Measurements from ENCODE around the gene FLNB. TPM values are rescaled to one million over a fixed set of nuclear protein-coding genes. Genes with fewer than 3 reads are reported as not detected.

FLNB gene
- total and polyA plus RNA-seq, 2 of the 4 experiments (the other 2 are of a cell fraction) = 78.0 to 136 TPM

GRCh38 chr3:57992452-57993213 is 15.6 kb upstream of the FLNB start:
- H2BK20ac ChIP-seq (ENCODE audit: low read depth, low read length) = no peak overlapping the region; the same call in 1 of the 2 replicates
- no peaks in the 10 kb centered on the region for H3K36me3 ChIP-seq (ENCODE audit: control insufficient read depth, insufficient read depth, low read length)
- ATAC-seq (ENCODE audit: low read depth) = no peak; the same call in 1 of the 2 replicates
- H2AK9ac ChIP-seq (replicated peaks; ENCODE audit: low read depth, low read length, poor library complexity) = peak overlapping the region; percentile 5
- dilution Hi-C loops (cut with HindIII; ENCODE audit: low sequenced_read_pairs, unreplicated experiment) = no loop called here
- no peaks in the 10 kb centered on the region for H3K27me3 ChIP-seq (ENCODE audit: control insufficient read depth, insufficient read depth, low read length)
- H3K9ac ChIP-seq (ENCODE audit: low read depth, low read length) = no peak overlapping the region
- H3K56ac ChIP-seq (ENCODE audit: extremely low read depth, insufficient read depth, low read length) = no peak overlapping the region
- no peak overlapping the region for H3K27ac ChIP-seq (ENCODE audit: insufficient read depth, low read length)
- no peak overlapping the region for H4K91ac ChIP-seq (ENCODE audit: insufficient read depth, low read depth, low read length)
- POLR2A ChIA-PET (ENCODE audit: unreplicated experiment) = no interaction called here
- DNase-seq = no peak
- no peaks in the 10 kb centered on the region for H3K79me1 ChIP-seq (ENCODE audit: low read depth in 1 of 2, low read length in 2 of 2)
- H2AFZ ChIP-seq (replicated peaks; ENCODE audit: low read length, poor library complexity) = peak overlapping the region; percentile 67
- no peak overlapping the region for H4K5ac ChIP-seq (ENCODE audit: low read depth, low read length)
- no peaks in the 10 kb centered on the region for H4K20me1 ChIP-seq (ENCODE audit: insufficient read depth, low read length)
- in situ Hi-C loops (cut with MboI; ENCODE audit: low sequenced_read_pairs) = no loop called here
- CTCF ChIA-PET = no interaction called here
- no peak overlapping the region for H3K4ac ChIP-seq (ENCODE audit: low read depth, low read length)
- H3K23ac ChIP-seq (ENCODE audit: low read depth, low read length) = no peak overlapping the region
- H2BK15ac ChIP-seq (ENCODE audit: low read depth, low read length) = peak overlapping the region; percentile 79; the same call in 2 of the 3 replicates
- no peak overlapping the region for H3K4me2 ChIP-seq (ENCODE audit: low read depth, low read length)
- H2AK5ac ChIP-seq (ENCODE audit: low read depth, low read length) = no peak overlapping the region; the same call in 1 of the 2 replicates
- peak overlapping the region; percentile 34; the same call in 1 of the 2 replicates for H2BK120ac ChIP-seq (ENCODE audit: low read depth, low read length)
- 0 out of 2 replicates have a peak, but pooled peaks cover 5% of the 10 kb centered on the region for H3K9me1 ChIP-seq (ENCODE audit: insufficient read depth, low read length)
- no peak overlapping the region for H4K8ac ChIP-seq (ENCODE audit: low read depth in 2 of 2, low read length in 2 of 2)
- no peaks in the 10 kb centered on the region for H3K4me1 ChIP-seq (ENCODE audit: control insufficient read depth, insufficient read depth, low read length)
- no peak overlapping the region for H2BK5ac ChIP-seq (ENCODE audit: low read depth, low read length, poor library complexity, severe bottlenecking)
- H3K9me3 ChIP-seq (ENCODE audit: control insufficient read depth, insufficient read depth, low read length) = no peaks in the 10 kb centered on the region
- no peak overlapping the region for H3K18ac ChIP-seq (ENCODE audit: low read depth, low read length)
- H3K14ac ChIP-seq (replicated peaks; ENCODE audit: low read depth, low read length) = 0 out of 2 replicates have a peak overlapping the region, but pooled peaks have one; percentile 59
- WGBS, 2 experiments (ENCODE audit: extremely low coverage in 2 of 2, insufficient read length in 1 of 2) = 93% methylated on average over 7 of the region's 9 CpGs; no CpG with 5 or more reads in 1 of the 2 experiments
- intact Hi-C loops (cut with micrococcal nuclease) = no loop called here
- no TSS peak for BruUV-seq (replicated peaks)
- no peak overlapping the region for H3K4me3 ChIP-seq (ENCODE audit: insufficient read depth, low read depth, low read length)
- no peak for TF ChIP-seq CEBPB (IDR thresholded peaks at IDR 0.05; ENCODE audit: low read depth, low read length)
- TF ChIP-seq NFE2L2 (IDR thresholded peaks at IDR 0.05; ENCODE audit: low read depth, low read length) = no peak
- no peak for TF ChIP-seq RFX5 (IDR thresholded peaks at IDR 0.05; ENCODE audit: low read depth, low read length)
- TF ChIP-seq MAFK (IDR thresholded peaks at IDR 0.05; ENCODE audit: low read depth, low read length) = no peak
- TF ChIP-seq RAD21 (IDR thresholded peaks at IDR 0.05; ENCODE audit: low read length) = no peak
- TF ChIP-seq USF2 (IDR thresholded peaks at IDR 0.05; ENCODE audit: low read depth, low read length) = no peak
- TF ChIP-seq POLR2A (IDR thresholded peaks at IDR 0.05; ENCODE audit: low read depth, low read length) = no peak
- TF ChIP-seq, protein P1, sequence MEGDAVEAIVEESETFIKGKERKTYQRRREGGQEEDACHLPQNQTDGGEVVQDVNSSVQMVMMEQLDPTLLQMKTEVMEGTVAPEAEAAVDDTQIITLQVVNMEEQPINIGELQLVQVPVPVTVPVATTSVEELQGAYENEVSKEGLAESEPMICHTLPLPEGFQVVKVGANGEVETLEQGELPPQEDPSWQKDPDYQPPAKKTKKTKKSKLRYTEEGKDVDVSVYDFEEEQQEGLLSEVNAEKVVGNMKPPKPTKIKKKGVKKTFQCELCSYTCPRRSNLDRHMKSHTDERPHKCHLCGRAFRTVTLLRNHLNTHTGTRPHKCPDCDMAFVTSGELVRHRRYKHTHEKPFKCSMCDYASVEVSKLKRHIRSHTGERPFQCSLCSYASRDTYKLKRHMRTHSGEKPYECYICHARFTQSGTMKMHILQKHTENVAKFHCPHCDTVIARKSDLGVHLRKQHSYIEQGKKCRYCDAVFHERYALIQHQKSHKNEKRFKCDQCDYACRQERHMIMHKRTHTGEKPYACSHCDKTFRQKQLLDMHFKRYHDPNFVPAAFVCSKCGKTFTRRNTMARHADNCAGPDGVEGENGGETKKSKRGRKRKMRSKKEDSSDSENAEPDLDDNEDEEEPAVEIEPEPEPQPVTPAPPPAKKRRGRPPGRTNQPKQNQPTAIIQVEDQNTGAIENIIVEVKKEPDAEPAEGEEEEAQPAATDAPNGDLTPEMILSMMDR (conservative IDR thresholded peaks at IDR 0.05; ENCODE audit: low read depth, low read length) = no peak
- TF ChIP-seq RCOR1 (IDR thresholded peaks at IDR 0.05; ENCODE audit: insufficient replicate concordance, low read length) = no peak
- TF ChIP-seq, protein P2, sequence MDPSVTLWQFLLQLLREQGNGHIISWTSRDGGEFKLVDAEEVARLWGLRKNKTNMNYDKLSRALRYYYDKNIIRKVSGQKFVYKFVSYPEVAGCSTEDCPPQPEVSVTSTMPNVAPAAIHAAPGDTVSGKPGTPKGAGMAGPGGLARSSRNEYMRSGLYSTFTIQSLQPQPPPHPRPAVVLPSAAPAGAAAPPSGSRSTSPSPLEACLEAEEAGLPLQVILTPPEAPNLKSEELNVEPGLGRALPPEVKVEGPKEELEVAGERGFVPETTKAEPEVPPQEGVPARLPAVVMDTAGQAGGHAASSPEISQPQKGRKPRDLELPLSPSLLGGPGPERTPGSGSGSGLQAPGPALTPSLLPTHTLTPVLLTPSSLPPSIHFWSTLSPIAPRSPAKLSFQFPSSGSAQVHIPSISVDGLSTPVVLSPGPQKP (IDR thresholded peaks at IDR 0.05; ENCODE audit: borderline replicate concordance, low read depth, low read length) = no peak
- TF ChIP-seq BHLHE40 (IDR thresholded peaks at IDR 0.05; ENCODE audit: low read depth, low read length) = no peak
- TF ChIP-seq CHD1 (IDR thresholded peaks at IDR 0.05; ENCODE audit: low read depth, low read length) = no peak
- TF ChIP-seq MAZ (IDR thresholded peaks at IDR 0.05; ENCODE audit: borderline replicate concordance, low read depth, low read length) = no peak
- no peak for TF ChIP-seq MXI1 (IDR thresholded peaks at IDR 0.05; ENCODE audit: borderline replicate concordance, low read depth, low read length)
- no peak for TF ChIP-seq SMC3 (IDR thresholded peaks at IDR 0.05; ENCODE audit: low read depth, low read length)
